GM23338 (cell line): ENCODE data around the gene ARF3. TPM values are rescaled to one million over a fixed set of nuclear protein-coding genes. Genes with fewer than 3 reads are reported as not detected.

Experiments used
- ATAC-seq: fragments of 200-7000 bp; cut with Tn5 transposase; 3 replicates; pipeline ENCODE4 v1.9.1; 2020
- DNase-seq: peaks from one replicate; pipeline ENCODE4 v3.0.0-alpha.2; 2015; ENCODE audit warnings: low spot score
- H2AFZ ChIP-seq: fragments of 200-600 bp; sonication (generic); 2 replicates; pipeline ENCODE4 v1.8.0; 2016; ENCODE audit warnings: antibody characterized with exemption, mild to moderate bottlenecking, moderate library complexity
- H3F3A ChIP-seq: fragments of 200-600 bp; sonication (generic); replicated peaks from 2 replicates; pipeline ENCODE4 v1.8.0; 2017; ENCODE audit warnings: antibody characterized with exemption, mixed run types, low read depth
- H3K27ac ChIP-seq: fragments of 200-600 bp; sonication (generic); 2 replicates; pipeline ENCODE4 v1.6.1; 2016; ENCODE audit warnings: low read depth
- H3K27me3 ChIP-seq: fragments of 200-600 bp; sonication (generic); 2 replicates; pipeline ENCODE4 v1.8.0; 2016; ENCODE audit warnings: mild to moderate bottlenecking, mixed run types, moderate library complexity; ENCODE audit not compliant: insufficient read depth
- H3K36me3 ChIP-seq: fragments of 200-600 bp; sonication (generic); 2 replicates; pipeline ENCODE4 v1.8.0; 2016; ENCODE audit warnings: mild to moderate bottlenecking; ENCODE audit not compliant: insufficient read depth
- H3K4me1 ChIP-seq: fragments of 200-600 bp; sonication (generic); 2 replicates; pipeline ENCODE4 v1.8.0; 2016; ENCODE audit warnings: mild to moderate bottlenecking, moderate library complexity; ENCODE audit not compliant: insufficient read depth
- H3K4me2 ChIP-seq: fragments of 200-600 bp; sonication (generic); 2 replicates; pipeline ENCODE4 v1.7.1; 2017; ENCODE audit warnings: mixed run types
- H3K4me3 ChIP-seq: fragments of 200-600 bp; sonication (generic); 2 replicates; pipeline ENCODE4 v1.6.1; 2016; ENCODE audit warnings: mixed run types
- H3K79me2 ChIP-seq: fragments of 200-600 bp; sonication (generic); replicated peaks from 2 replicates; pipeline ENCODE4 v1.8.0; 2017; ENCODE audit warnings: mild to moderate bottlenecking; ENCODE audit not compliant: insufficient read depth
- H3K9me2 ChIP-seq: fragments of 200-600 bp; sonication (generic); 2 replicates; pipeline ENCODE4 v1.8.0; 2017; ENCODE audit not compliant: insufficient read depth
- H4K20me1 ChIP-seq: fragments of 200-600 bp; sonication (generic); replicated peaks from 2 replicates; pipeline ENCODE4 v1.8.0; 2017; ENCODE audit warnings: mild to moderate bottlenecking; ENCODE audit not compliant: insufficient read depth
- H3K27ac Mint-ChIP-seq: 2 replicates; pipeline ENCODE4 v1.8.0; 2020; ENCODE audit warnings: inconsistent platforms, mild to moderate bottlenecking, moderate library complexity, mixed read lengths
- H3K27me3 Mint-ChIP-seq: 3 replicates; pipeline ENCODE4 v1.8.0; 2022; ENCODE audit warnings: low read depth, mild to moderate bottlenecking, moderate library complexity, mixed read lengths, inconsistent platforms; ENCODE audit not compliant: insufficient read depth, poor library complexity
- H3K36me3 Mint-ChIP-seq: 3 replicates; pipeline ENCODE4 v1.8.0; 2021; ENCODE audit warnings: low read depth, mild to moderate bottlenecking, inconsistent platforms, moderate library complexity, mixed read lengths
- H3K4me1 Mint-ChIP-seq: 3 replicates; pipeline ENCODE4 v1.8.0; 2020; ENCODE audit warnings: mild to moderate bottlenecking, inconsistent platforms, mixed read lengths
- H3K4me3 Mint-ChIP-seq: 3 replicates; pipeline ENCODE4 v1.8.0; 2021; ENCODE audit warnings: moderate library complexity, mild to moderate bottlenecking, inconsistent platforms, mixed read lengths
- H3K9me3 Mint-ChIP-seq: 3 replicates; pipeline ENCODE4 v1.8.0; 2020; ENCODE audit warnings: moderate library complexity, mild to moderate bottlenecking, inconsistent platforms, mixed read lengths
- CREB1 ChIP-seq: fragments of 250-450 bp; sonication (Bioruptor Pico); IDR thresholded peaks from 2 replicates; pipeline ENCODE4 v1.5.0; 2020; ENCODE audit warnings: low read depth, mild to moderate bottlenecking, moderate library complexity
- EZH2 ChIP-seq: fragments of 200-600 bp; sonication (generic); IDR thresholded peaks from one replicate; pipeline ENCODE4 v1.8.0; 2017; ENCODE audit warnings: antibody characterized with exemption, mild to moderate bottlenecking, low read depth; ENCODE audit not compliant: unreplicated experiment
- EZH2phosphoT487 ChIP-seq: fragments of 200-600 bp; sonication (generic); IDR thresholded peaks from one replicate; pipeline ENCODE4 v1.8.1; 2018; ENCODE audit warnings: antibody characterized with exemption; ENCODE audit not compliant: unreplicated experiment
- JUNB ChIP-seq: IDR thresholded peaks from one replicate; pipeline ENCODE4 v1.6.1; 2016; ENCODE audit warnings: antibody characterized with exemption; ENCODE audit not compliant: unreplicated experiment
- NANOG ChIP-seq: IDR thresholded peaks from 2 replicates; pipeline ENCODE4 v1.6.1; 2016; ENCODE audit warnings: antibody characterized with exemption, borderline replicate concordance
- POLR2AphosphoS5 ChIP-seq: IDR thresholded peaks from 2 replicates; pipeline ENCODE4 v1.6.1; 2016; ENCODE audit warnings: antibody characterized with exemption, low read depth
- STAT1 ChIP-seq: IDR thresholded peaks from one replicate; pipeline ENCODE4 v1.6.1; 2016; ENCODE audit warnings: antibody characterized with exemption; ENCODE audit not compliant: unreplicated experiment
- ZNF114 ChIP-seq: fragments of 250-450 bp; sonication (Bioruptor Pico); IDR thresholded peaks from 2 replicates; pipeline ENCODE4 v1.5.0; 2020; ENCODE audit warnings: mild to moderate bottlenecking, moderate library complexity
- ZNF331 ChIP-seq: fragments of 250-450 bp; sonication (Bioruptor Pico); IDR thresholded peaks from 2 replicates; pipeline ENCODE4 v1.5.0; 2020; ENCODE audit warnings: low read depth, mild to moderate bottlenecking, moderate library complexity
- polyA plus RNA-seq: library from polyadenylated mRNA; unstranded; fragments of >200 nt; fragmentation: Nextera tagmentation; extraction: Ambion mirVana; gene quantifications from 2 replicates; pipeline ENCODE4 v1.2.1, GENCODE V29; 2016
- total RNA-seq: library from RNA; depleted of rRNA; stranded (reverse); fragments of >200 nt; shearing (Covaris generic); gene quantifications from 2 replicates; pipeline ENCODE4 v1.2.3, GENCODE V29; 2014
- TF ChIP-seq, protein P1 (sequence below): IDR thresholded peaks from 2 replicates; pipeline ENCODE4 v1.6.1; 2016; ENCODE audit warnings: antibody characterized with exemption
- TF ChIP-seq, protein P2 (sequence below), 2 experiments: fragments of 200-600 bp in 1 of 2; sonication (generic) in 1 of 2; conservative IDR thresholded peaks; 2 replicates each; pipeline versions ENCODE4 v1.5.1 to v1.6.1; 2016 to 2017; ENCODE audit warnings: antibody characterized with exemption in 2 of 2, low read depth in 2 of 2, mild to moderate bottlenecking in 2 of 2, moderate library complexity in 1 of 2
- TF ChIP-seq, protein P3 (sequence below): IDR thresholded peaks from one replicate; pipeline ENCODE4 v1.6.1; 2018; ENCODE audit warnings: antibody characterized with exemption; ENCODE audit not compliant: unreplicated experiment

Gene ARF3
- total and polyA plus RNA-seq, 2 experiments from 2014 or later, result 53.9 to 125 TPM

DNA sequence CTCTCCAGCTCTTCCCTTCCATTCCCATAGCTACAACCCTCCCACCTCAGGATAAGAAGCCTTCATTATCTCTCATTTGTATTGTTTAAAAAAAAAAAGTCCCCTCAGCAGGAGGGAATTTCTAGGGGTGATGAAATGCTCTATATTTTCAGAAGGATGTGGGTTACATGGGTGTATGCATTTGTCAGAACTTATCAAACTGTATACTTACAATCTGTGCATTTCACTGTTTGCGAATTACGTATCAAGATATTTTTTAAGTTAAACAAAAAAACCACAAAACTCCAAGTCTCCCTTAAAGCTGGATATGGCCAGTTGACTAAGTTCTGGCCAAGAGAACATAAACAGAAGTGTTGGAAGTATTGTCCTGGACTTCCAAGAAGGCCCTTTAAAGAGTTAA lies 30.0 kb downstream of the ARF3 start:
- Histone ChIP-seq H3K9me2 (no peaks in the 10 kb centered on the region), H3K79me2 (0 out of 2 replicates have a peak, but pooled peaks cover 5% of the 10 kb centered on the region), H4K20me1 (peaks cover 5% of the 10 kb centered on the region), H3K36me3 (peaks cover 5% of the 10 kb centered on the region), H3K4me1 (peaks cover 5% of the 10 kb centered on the region; the same call in 1 of the 2 replicates), H2AFZ (no peak overlapping the region), H3K27ac (no peak overlapping the region), H3K27me3 (no peaks in the 10 kb centered on the region), H3F3A (0 out of 2 replicates have a peak, but pooled peaks cover 7% of the 10 kb centered on the region), H3K4me2 (no peak overlapping the region), H3K4me3 (no peak overlapping the region)
- H3K4me3 Mint-ChIP-seq, result no peak overlapping the region
- no peak for DNase-seq
- no peaks in the 10 kb centered on the region for H3K9me3 Mint-ChIP-seq
- peaks cover 9% of the 10 kb centered on the region for H3K27me3 Mint-ChIP-seq
- peaks cover 55% of the 10 kb centered on the region for H3K36me3 Mint-ChIP-seq
- ATAC-seq, result no peak
- H3K27ac Mint-ChIP-seq, result no peak overlapping the region
- TF ChIP-seq, protein P1, sequence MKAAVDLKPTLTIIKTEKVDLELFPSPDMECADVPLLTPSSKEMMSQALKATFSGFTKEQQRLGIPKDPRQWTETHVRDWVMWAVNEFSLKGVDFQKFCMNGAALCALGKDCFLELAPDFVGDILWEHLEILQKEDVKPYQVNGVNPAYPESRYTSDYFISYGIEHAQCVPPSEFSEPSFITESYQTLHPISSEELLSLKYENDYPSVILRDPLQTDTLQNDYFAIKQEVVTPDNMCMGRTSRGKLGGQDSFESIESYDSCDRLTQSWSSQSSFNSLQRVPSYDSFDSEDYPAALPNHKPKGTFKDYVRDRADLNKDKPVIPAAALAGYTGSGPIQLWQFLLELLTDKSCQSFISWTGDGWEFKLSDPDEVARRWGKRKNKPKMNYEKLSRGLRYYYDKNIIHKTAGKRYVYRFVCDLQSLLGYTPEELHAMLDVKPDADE, result no peak
- TF ChIP-seq, protein P2, sequence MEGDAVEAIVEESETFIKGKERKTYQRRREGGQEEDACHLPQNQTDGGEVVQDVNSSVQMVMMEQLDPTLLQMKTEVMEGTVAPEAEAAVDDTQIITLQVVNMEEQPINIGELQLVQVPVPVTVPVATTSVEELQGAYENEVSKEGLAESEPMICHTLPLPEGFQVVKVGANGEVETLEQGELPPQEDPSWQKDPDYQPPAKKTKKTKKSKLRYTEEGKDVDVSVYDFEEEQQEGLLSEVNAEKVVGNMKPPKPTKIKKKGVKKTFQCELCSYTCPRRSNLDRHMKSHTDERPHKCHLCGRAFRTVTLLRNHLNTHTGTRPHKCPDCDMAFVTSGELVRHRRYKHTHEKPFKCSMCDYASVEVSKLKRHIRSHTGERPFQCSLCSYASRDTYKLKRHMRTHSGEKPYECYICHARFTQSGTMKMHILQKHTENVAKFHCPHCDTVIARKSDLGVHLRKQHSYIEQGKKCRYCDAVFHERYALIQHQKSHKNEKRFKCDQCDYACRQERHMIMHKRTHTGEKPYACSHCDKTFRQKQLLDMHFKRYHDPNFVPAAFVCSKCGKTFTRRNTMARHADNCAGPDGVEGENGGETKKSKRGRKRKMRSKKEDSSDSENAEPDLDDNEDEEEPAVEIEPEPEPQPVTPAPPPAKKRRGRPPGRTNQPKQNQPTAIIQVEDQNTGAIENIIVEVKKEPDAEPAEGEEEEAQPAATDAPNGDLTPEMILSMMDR (conservative IDR thresholded peaks at IDR 0.05; ENCODE audit: low read depth in 2 of 2), result no peak
- no peak for TF ChIP-seq NANOG
- TF ChIP-seq EZH2, result no peak
- H3K4me1 Mint-ChIP-seq, result peaks cover 10% of the 10 kb centered on the region

DNA sequence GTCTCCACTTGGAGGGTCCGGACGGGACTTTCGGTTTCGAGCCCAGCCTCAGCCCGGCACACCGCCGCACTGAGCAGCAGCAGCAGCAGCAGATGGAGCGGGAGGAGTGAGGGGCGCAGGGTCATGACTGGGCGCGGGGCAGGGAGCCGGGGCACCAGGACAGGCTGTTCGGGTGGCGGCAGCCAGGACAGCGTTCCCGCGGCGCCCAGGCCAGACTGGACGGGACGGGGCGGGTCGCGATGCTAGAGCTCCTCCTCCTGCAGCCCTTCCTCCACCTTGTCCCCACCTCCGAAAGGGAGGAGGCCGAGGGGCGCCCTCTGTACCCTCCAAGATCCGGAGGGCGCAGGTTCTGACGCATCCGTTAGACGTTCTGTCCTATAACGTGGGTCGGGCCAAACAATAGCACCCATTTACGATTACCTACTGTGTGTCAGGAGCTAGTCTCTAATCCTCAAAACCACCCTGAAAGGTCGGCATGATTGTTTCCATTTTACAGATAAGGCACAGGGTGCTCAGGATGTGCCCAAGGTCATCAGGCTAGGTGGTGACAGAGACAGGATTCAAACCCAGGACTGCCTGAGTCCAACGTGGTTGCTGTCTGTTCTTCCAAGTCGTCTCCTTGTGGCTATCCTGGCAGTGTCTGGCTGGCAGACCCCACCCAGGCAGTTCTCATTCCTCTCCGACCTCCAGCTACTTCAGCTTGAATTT lies 31.8 kb downstream of the ARF3 start, which contains the start of gene FKBP11:
FKBP11 (minus strand) TSS at position 189 of the 708 bp plus-strand sequence; CDS start at position 125, 64 bp downstream.
- Mint-ChIP-seq H3K4me1 (peaks cover 10% of the 10 kb centered on the region), H3K27me3 (peaks cover 7% of the 10 kb centered on the region), H3K9me3 (no peaks in the 10 kb centered on the region), H3K27ac (peak within 1 kb of the TSS; percentile 87), H3K4me3 (peak within 1 kb of the TSS; percentile 88), H3K36me3 (peaks cover 57% of the 10 kb centered on the region)
- peak within 1 kb of the TSS; percentile 91 for H2AFZ ChIP-seq
- no peaks in the 10 kb centered on the region for H3K27me3 ChIP-seq
- 0 out of 2 replicates have a peak, but pooled peaks cover 7% of the 10 kb centered on the region for H3F3A ChIP-seq
- peaks cover 5% of the 10 kb centered on the region for H4K20me1 ChIP-seq
- peak; percentile 91 for DNase-seq
- ATAC-seq, result peak; percentile 92
- 0 out of 2 replicates have a peak, but pooled peaks cover 5% of the 10 kb centered on the region for H3K79me2 ChIP-seq
- peak within 1 kb of the TSS; percentile 97 for H3K4me3 ChIP-seq
- H3K9me2 ChIP-seq, result no peaks in the 10 kb centered on the region
- H3K4me1 ChIP-seq, result peaks cover 5% of the 10 kb centered on the region; the same call in 1 of the 2 replicates
- H3K36me3 ChIP-seq, result peaks cover 9% of the 10 kb centered on the region
- H3K4me2 ChIP-seq, result peak within 1 kb of the TSS; percentile 97
- H3K27ac ChIP-seq, result peak within 1 kb of the TSS; percentile 87; the same call in 1 of the 2 replicates
- TF ChIP-seq, protein P3, sequence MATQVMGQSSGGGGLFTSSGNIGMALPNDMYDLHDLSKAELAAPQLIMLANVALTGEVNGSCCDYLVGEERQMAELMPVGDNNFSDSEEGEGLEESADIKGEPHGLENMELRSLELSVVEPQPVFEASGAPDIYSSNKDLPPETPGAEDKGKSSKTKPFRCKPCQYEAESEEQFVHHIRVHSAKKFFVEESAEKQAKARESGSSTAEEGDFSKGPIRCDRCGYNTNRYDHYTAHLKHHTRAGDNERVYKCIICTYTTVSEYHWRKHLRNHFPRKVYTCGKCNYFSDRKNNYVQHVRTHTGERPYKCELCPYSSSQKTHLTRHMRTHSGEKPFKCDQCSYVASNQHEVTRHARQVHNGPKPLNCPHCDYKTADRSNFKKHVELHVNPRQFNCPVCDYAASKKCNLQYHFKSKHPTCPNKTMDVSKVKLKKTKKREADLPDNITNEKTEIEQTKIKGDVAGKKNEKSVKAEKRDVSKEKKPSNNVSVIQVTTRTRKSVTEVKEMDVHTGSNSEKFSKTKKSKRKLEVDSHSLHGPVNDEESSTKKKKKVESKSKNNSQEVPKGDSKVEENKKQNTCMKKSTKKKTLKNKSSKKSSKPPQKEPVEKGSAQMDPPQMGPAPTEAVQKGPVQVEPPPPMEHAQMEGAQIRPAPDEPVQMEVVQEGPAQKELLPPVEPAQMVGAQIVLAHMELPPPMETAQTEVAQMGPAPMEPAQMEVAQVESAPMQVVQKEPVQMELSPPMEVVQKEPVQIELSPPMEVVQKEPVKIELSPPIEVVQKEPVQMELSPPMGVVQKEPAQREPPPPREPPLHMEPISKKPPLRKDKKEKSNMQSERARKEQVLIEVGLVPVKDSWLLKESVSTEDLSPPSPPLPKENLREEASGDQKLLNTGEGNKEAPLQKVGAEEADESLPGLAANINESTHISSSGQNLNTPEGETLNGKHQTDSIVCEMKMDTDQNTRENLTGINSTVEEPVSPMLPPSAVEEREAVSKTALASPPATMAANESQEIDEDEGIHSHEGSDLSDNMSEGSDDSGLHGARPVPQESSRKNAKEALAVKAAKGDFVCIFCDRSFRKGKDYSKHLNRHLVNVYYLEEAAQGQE, result no peak
- TF ChIP-seq ZNF331 (CRISPR knock-in tag) (no peak), POLR2AphosphoS5 (peak; percentile 86), STAT1 (no peak), CREB1 (CRISPR knock-in tag) (peak; percentile 30), EZH2 (no peak), ZNF114 (CRISPR knock-in tag) (no peak), EZH2phosphoT487 (no peak), JUNB (no peak)
- TF ChIP-seq, protein P2 (conservative IDR thresholded peaks at IDR 0.05; ENCODE audit: low read depth in 2 of 2), result no peak
- TF ChIP-seq, protein P1, result no peak
